Activated CD4-positive, alpha-beta T cell treated with anti-CD3 and anti-CD28 coated beads, Interleukin-10, Interleukin-2, amounts not matched to agents 100 ng/mL and 50 ng/mL, durations not matched to agents 16 hours and 8 hours (primary cell): ENCODE measurements around the gene CFP.
"Not testable (repeated sequence)": the region's sequence is repeated elsewhere in the genome, so short reads cannot be mapped to it uniquely, and the experiment has no call there.

Experiments
- DNase-seq: peaks from one replicate; pipeline ENCODE4 v3.0.0-alpha.2; 2020

Gene CFP

DNA sequence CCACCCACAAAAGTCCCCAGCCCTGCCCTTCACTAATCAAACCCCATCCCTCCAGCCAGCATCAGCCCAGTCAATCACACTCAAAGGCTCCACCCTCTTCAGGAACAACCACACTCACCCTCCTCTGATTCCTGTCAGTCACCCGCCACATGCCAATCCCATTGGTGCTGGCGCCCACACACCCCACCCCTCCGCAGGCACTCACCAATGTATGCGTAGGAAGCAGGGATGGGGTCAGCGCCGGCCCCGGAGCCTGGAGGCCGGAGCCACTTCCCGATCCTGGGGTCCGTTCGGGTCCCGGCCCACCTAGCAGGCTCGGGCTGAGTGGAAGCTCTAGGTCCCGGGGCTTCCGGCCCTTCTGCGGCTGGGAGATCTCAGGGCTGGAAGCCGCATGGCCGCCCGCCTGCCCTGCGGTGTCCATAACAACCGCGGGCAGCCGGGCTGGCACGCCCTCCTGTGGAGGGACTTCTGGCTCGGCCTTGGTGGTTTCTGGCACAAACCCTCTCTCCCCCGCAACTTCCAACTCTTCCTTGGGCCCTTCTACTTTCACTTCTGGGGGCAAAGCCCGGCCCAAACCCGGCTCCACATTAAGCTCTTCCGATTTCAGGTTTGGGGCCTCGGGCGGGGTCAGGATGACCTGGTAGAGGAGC is 7.9 kb upstream of the CFP start:
- peak; percentile 49 for DNase-seq

DNA sequence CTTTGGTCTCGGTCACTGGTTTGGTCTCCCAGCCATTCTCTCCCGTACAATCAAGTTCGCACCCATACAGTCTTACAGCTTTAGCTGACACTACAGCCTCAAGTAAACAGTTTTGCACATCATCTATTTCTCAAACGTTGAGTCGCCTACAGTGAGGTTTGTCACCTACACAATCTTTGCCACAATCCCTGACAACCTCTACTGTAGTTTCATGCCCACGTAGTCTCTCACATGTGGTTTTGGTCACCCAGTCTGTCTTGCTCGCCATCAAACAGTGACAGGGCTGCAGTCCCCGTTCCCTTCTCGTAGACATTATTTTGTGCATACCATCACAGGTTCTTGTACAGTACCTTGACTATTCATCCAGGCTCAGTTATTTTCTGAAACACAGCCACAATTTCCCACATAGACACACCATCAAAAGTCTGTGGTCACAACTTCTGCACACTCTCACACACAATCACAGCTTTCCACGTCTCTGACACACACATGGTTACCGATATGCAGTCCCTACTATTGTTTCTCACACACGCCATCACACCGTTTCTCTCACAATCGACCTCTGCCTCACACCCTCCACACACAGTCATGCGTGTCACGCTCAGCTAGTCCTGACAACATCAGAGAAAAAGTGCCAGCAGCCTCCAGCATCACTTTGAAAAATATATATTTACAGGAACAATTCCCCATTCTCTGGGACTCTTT is 5.3 kb upstream of the CFP start:
- peak; percentile 50 for DNase-seq

DNA sequence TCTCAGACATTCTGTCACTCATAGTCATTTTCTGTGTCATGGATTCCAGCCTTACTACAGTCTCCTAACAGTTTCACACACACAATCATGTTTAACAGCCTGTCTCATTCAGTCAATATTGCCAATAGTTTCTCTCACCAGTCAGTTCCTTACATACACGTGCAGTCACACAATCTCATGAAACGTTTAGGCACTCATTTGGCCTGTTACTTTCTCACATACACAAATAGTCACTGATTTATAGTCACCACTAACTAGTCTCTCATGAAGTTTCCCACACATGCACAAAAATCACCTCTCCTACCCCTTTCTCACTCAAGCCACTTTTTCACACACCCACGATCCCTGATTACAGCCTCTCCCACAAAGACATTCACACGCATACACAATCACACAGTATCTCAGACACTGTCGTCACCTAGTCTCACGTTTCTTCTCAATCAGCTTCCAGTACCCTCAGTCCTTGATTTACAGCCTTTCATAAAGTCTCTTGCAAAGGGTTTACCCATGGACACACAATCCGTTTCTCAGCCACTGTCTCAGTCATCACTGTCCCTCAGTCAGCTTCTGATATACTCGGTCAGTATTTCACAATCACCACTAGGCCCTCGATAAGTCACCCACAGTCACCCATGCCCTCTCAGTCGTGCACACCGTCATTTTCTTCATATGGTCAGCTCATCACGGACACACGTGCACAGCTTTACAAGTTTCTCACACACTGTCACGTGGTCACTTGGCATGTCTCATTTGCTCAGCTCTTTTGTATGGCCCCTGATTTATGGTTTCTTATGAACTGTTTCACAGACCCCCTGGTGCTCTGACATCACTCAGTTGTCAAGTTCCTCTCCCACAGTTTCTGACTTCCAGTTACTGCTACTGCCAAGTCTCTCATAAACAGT is 4.2 kb upstream of the CFP start:
- DNase-seq: no peak

DNA sequence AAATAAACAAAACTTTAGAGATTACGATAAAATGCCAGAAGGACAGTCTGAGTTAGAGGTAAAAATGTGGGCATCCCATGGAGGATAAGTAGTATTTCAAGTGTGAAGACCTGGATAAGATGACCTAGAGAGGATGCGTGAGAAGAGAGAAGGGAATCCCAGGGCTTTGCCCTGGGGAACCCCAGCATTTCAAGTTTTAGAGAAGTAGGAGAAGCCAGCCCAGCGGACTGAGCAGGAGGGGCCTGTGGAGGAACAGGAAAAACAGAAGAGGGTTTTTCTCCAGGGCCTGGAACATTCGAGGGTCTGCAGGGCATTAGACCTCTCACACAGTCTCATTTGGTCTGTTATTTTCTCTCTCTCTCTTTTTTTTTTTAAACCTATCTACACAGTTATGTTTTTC is 2.9 kb upstream of the CFP start:
- no peak for DNase-seq

DNA sequence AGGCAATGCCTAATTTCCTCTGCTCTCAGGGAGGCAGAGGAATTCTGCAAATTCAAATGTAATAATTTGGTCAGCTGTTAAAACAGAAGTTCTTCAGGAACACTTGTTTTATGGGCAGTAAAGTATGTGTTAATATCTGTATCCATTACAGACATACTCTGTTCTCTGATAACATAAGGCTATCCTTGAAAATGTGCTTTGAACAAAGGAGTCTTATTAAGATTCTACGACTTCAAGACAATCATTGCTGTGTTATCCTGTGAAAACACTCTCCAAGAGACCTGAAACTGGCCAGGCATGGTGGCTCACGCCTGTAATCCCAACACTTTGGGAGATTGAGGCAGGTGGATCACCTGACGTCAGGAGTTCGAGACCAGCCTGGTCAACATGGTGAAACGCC is 1.9 kb upstream of the CFP start:
- no peak for DNase-seq

DNA sequence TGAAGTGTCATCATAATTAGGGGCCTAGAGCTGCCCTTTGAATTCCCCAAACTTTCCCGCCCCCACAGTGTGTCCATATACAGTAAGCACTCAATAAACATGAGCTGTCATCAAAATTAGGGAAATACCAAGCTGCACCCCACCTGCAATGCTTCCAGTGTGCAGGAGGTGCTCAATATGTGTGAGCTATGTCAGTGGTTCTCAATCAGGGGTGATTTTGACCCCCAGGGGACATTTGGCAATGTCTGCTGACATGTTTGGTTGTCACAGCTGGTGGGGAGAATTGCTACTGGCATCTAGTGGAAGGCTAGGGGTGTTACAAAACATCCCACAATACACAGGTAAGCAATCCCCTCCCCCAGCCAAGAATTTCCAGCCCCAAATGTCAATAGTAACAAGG is 748 bp downstream of the CFP start:
- no peak for DNase-seq

DNA sequence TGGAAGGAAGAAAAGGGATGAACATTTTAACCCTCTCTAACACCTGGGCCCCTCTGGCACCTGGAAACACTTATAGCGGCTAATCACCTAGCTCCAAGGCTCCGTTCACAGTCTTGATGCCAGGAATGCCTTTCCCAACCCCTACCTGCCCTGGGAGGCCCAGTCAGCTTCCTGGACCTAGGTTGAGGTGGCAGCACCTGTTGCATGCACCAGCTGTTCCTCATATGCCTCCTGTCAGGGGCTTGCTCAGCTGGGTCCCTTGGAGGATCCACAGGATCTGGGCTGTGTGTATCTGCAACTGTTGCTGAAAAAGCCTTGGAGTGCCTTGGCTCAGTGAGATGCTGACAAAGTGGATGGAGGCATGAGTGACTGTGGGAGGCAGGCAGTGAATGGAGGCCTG is 4.4 kb downstream of the CFP start:
- DNase-seq: no peak

DNA sequence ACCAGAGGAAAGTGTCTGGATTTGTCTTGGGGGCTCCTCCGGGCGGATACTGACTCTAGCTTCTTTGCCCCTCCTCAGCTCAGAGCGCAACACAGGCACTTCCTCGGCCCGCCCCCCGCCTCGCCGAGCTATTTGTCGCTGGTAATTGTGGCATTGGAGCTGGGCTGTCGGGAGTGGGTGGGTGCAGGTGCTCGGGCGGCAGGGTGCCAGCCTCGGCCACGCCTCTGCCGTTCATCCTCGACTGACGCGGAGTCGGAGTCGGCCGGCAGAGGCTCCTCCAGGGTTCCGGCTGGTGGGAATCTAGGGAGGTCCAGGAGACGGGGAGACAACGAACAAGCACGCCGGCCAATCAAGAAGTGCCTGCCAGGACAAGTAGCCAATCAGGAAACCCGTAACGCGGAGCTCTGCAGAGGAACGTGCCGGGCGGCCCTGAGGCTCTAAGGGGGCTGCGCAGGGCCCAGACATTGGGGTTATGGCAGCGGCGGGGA is 6.1 kb downstream of the CFP start:
- DNase-seq: peak; percentile 26

DNA sequence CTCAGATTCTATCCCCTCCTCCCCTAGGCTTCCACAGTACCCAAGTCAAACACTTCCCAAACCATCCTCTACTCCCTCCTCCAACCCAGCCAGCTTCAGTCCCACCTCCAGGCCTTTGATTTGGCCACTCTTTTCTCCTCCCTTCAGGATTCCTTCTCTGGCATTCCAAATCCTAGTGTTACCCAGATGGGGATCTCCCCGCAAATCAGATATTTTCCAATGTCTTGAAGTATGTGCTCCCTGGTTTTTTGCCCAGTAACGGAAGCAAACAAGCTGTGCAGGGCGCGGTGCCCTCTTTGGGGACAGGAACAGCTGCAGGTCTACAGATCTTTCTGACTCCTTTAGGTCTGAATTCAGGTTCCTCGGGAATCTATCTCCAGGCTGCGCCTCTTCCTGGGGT is 7.9 kb downstream of the CFP start:
- no peak for DNase-seq

DNA sequence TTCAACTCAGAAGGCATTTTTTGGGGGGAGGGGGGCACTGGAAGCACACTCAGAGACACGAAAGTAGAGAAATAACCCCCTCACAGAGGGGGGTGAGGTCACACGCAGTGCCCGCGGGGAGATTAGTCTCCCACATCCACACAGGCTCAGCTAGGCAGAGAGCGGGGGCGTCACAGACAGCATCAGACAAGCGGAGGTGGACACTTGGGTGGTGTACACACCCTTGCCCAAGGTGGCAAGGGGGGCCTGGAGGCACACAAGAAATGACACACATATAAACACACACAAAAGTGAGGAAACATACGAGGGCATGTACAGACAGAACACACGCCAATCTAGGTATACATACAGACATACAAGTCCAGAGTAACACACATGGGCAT is 9.4 kb downstream of the CFP start:
- DNase-seq: no peak

DNA sequence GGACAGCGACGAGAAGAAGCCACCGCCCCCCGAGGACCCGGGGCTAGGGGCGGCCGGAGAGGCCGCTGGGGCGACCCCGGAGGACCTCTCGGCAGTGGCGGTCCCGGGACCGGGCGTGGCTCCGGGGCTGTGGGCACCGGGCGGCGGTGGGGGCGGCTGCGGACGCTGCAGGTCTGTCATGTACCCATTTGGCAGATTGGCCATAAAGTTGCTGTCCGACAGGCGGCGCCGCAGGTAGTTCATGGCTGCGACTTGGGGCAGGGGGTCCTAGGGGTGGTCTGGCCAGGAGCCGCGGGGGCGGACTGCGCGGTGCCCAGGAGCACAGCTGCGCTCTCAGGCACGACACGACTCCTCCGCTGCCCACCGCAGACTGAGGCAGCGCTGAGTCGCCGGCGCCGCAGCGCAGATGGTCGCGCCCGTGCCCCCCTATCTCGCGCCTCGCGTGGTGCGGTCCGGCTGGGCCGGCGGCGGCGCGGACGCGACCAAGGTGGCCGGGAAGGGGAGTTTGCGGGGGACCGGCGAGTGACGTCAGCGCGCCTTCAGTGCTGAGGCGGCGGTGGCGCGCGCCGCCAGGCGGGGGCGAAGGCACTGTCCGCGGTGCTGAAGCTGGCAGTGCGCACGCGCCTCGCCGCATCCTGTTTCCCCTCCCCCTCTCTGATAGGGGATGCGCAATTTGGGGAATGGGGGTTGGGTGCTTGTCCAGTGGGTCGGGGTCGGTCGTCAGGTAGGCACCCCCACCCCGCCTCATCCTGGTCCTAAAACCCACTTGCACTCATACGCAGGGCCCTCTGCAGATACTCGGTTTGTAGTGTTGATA is 10.0 kb downstream of the CFP start, which contains the start of gene SYN1:
TSS of gene SYN1 (minus strand) at position 372 of the 817 bp plus-strand sequence. CDS start at position 243, 129 bp downstream.
- peak; percentile 75 for DNase-seq

DNA sequence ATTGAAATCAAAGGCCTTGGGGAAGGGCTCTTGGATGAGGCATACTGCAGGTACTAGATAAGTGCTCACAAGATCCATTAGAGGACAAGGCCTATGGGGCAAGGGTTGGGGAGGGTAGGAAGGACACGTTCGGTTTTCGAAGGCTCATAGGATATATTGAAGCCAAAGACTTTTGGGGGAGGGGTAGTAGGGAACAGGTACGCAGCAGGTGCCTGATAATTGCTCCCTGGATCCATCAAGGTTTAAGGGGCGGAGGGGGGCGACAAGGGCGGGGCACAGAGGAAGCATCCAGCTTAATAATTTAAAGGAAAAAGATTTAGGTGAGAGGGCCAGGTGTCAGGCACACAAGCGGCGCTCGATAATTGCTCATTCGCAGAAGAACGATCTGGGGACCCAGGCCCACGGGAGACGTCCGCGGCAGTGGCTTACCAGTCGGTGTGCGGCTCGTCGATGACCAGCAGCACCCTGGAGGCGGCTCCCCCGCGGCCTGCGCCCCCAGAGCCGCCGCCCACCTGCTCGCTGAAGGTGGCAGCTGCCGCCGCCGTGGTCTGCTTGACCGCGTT is 10.7 kb downstream of the CFP start:
- no peak for DNase-seq

DNA sequence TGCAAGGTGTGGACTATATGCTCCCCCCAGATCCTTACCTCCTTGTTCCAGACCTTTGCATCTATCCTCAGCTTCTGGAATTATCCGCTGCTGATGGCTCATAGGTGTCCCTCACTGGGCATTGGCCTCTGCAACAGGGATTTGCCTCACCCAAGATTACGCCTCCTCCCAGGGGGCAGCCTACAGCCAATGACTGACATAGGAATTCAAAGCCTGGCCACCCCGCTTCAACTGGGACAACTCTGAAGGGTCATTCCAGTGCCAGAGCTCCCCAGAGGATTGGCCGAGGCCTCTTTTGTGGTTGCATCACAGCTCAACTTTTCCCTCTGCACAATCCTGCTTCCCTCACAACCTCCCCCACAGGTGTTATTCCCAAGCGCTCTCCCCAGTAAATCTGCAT is 15.1 kb downstream of the CFP start:
- DNase-seq: no peak

DNA sequence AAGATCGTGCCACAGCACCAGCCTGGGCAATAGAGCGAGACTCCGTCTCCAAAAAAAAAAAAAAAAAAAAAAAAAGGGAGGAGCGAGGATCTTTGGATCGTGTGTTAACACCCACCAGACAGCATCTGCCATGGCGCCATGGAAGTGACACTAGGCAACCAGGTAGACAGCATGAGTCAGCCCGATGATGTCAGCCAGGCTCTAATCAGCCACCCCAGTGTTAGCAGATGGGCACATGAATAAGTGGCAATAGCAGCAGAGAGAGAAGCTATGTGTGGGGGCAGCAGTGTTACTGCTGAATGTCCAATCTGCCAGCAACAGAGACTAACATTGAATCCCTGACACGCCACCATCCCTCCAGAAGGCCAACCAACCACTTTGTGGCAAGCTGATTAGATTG is 16.6 kb downstream of the CFP start:
- no peak for DNase-seq

DNA sequence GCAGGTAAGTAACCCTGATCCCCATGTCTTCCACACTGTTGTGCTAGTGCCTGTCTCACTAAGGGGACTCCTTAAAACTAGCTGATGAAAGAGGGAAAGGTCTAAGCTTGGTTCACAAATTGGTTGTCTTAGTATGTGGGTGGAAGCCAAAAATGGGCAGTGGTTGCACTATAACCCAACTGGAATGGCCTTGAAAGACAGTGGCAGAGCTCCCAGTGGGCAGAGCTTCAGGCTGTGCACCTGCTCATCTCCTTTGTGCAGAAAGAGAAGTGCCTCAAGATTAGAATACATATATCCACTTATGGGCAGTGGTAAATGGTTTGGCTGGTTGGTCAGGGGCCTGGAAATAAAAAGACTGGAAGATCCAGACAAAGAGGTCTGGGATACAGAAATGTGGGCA is 17.3 kb downstream of the CFP start:
- DNase-seq: no peak

DNA sequence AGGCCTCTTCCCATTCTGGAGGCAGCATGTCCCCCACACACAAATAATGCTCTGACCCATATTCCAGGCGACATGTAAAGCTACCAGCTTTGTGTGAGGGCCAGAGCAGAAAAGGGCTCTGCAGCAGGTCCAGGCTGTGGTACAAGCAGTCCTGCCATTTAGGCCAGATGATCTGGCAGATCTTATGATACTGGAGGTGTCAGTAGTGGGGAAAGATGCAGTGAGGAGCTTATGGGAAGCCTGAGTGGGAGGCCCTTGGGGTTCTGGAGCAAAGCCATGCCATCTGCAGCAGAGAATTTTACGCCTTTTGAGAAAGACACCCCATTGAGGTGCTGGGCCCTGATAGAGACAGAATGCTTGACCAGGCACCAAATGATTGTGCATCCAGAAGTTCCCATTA is 17.8 kb downstream of the CFP start:
- DNase-seq: no peak

DNA sequence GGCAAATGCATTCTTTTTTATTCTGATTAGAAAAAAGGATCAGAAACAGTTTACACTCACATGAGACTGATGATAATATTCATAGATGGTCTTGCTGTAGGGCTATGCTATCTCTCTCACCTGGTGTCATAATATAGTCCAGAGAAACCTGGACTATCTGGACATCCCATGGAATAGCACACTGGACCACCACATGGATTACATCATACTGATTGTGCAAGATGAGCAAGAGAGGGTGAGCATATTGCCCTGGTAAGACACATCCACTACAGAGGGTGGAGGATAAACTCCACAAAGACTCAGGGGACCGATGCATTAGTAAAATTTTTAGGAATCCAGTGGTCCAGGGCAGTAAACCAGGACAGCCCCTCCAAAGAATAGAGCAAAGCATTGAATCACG is 18.2 kb downstream of the CFP start:
- no peak for DNase-seq

DNA sequence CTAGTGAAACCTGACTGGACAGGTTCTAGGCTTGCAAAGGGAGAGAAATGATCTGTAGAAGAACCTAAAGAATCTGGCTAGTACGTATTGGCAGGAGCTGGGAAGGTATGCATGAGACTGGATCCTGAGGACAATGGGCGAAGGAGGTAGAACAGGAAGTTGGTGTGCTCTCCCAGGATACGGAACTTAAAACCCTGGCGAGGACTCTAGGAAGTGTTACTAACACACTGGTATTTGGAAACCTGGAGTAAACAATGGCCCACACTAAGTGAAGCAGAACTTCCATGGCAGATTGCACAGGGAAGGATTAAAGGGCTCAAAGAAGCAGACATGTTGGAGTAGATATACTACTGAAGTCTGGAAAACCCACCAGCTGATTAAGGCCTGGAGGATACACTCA is 19.2 kb downstream of the CFP start:
- no peak for DNase-seq

DNA sequence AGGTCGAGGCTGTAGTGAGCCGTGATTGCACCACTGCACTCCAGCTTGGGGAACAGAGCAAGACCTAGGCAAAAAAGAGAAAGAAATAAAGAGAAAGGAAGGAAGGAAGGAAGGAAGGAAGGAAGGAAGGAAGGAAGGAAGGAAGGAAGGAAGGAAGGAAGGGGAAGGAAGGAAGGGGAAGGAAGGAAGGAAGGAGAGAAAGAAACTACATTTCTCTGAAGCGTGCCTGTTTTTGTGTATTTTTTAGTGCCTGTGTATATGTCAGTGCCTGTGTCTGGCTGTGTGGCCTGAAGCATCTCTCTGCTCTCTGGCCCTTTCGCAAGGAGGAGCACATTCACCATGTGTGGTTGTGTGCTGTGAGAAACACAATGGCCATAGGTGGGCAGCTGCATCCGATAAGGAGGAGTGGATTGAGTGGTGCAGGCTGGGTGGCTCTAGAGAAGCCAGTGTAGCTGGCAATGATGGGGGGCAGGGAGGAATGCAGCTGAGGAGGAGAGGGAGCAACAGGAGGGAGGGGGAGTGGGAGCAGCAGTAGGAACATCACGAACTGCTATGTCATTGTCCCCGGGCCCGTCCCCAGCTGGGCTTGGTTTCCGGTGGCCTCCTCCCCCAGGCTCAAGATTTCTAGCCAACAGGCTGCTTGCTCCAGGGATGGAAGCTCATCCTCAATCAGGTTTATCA is 21.5 kb downstream of the CFP start:
- DNase-seq: no peak

DNA sequence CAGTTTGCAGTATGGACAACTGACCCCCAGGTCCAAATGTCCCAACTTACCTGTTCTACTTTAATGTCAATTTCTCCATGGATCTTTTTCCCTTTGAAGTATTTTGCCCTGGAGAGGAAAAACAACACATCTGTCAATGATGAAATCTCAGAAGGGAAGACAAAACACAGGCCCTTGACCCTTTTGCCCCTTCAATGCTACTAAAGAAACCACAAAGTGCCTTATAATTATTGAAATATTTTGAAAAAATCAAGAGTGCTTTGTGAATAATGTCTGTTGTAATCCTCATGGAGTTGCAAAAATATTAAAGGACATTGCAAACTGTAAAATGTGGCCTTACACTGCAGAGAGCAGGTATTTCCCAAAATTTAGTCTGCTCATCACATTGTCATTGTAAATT is 22.6 kb downstream of the CFP start:
- DNase-seq: no peak

DNA sequence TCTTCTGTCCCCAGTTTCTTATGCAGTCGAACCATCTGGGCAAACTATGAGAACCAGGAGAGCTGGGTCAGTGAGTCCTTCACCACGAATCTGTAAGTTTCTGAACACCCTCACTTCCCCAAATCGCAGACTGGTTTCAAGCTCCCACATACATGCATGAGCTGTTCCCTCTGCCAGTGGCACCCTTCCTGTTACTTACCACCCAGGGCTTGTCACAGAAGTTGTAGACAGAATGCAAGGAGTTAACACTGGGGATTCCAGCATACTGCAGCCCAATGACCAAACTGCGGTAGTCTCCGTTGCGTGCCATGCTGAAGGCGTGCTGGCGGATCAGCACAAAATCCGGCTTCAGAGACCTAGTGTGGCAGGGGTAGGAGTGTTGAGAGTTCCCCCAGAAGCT is 24.7 kb downstream of the CFP start:
- DNase-seq: no peak

DNA sequence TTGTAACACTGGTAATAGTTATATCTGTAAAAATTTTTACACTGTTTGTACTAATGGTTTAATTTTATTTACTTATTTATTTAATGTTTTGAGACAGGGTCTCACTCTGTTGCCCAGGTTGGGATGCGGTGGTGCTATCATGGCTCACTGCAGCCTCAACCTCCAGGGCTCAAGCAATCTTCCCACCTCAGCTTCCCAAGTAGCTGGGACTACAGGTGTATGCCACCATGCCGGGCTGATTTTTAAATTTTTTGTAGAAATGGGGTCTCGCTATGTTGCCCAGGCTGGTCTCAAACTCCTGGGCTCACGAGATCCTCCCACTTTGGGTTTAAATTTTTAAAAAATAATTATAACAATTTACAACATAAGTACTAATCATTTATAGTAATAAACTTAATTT is 26.6 kb downstream of the CFP start:
- not testable (repeated sequence) for DNase-seq
